Parathyroid adenoma (tissue), 2 donors: ENCODE measurements around the gene XRCC4.

Experiments used
- H2AFZ ChIP-seq: fragments of 300-600 bp; sonication (generic); one replicate; pipeline ENCODE4 v1.7.0; 2017; ENCODE audit warnings: antibody characterized with exemption, mild to moderate bottlenecking
- H3K27ac ChIP-seq: fragments of 300-600 bp; sonication (generic); one replicate; pipeline ENCODE4 v1.7.0; 2017
- H3K27me3 ChIP-seq: fragments of 300-600 bp; sonication (generic); one replicate; pipeline ENCODE4 v1.7.0; 2017; ENCODE audit warnings: low read length; ENCODE audit not compliant: control insufficient read depth, insufficient read depth
- H3K36me3 ChIP-seq: fragments of 300-600 bp; sonication (generic); one replicate; pipeline ENCODE4 v1.7.0; 2017; ENCODE audit warnings: low read length; ENCODE audit not compliant: control insufficient read depth, insufficient read depth
- H3K4me1 ChIP-seq: fragments of 300-600 bp; sonication (generic); one replicate; pipeline ENCODE4 v1.7.0; 2017; ENCODE audit warnings: control low read depth
- H3K4me2 ChIP-seq: fragments of 300-600 bp; sonication (generic); one replicate; pipeline ENCODE4 v1.7.0; 2017; ENCODE audit warnings: low read length
- H3K4me3 ChIP-seq: fragments of 300-600 bp; sonication (generic); one replicate; pipeline ENCODE4 v1.7.0; 2017; ENCODE audit warnings: low read depth, low read length
- H3K79me2 ChIP-seq: fragments of 300-600 bp; sonication (generic); one replicate; pipeline ENCODE4 v1.7.0; 2017; ENCODE audit warnings: control low read depth
- H3K9ac ChIP-seq: fragments of 300-600 bp; sonication (generic); one replicate; pipeline ENCODE4 v1.7.0; 2017; ENCODE audit warnings: mild to moderate bottlenecking
- H3K9me3 ChIP-seq: fragments of 300-600 bp; sonication (generic); one replicate; pipeline ENCODE4 v1.7.0; 2017; ENCODE audit warnings: low read length; ENCODE audit not compliant: control insufficient read depth
- CTCF ChIP-seq: fragments of 300-600 bp; sonication (generic); IDR thresholded peaks from one replicate; pipeline ENCODE4 v1.7.0; 2017; ENCODE audit warnings: antibody characterized with exemption, mild to moderate bottlenecking
- donor health status: primary hyperparathyroidism.

XRCC4 gene

DNA sequence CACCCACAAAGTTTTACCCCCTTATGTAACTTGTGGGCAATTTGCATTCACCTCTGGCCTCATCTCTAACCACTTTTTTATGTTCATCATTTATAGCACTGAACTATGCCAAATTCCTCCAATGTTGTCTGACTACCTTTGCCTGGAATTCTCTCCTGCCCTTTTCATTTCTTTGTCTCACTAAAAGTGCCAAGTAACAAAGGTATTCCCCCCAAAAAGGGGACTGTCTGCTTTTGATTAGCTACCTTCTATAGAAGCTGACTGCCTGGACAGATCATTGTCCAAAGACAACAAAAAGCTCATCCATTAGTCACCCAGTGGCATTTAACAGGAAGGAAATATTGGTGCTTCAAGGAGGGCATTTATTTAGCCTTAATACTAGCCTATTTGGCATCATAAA, 204.3 kb downstream of the XRCC4 start:
- H3K36me3 ChIP-seq, result no peaks in the 10 kb centered on the region
- H3K4me3 ChIP-seq, result no peak overlapping the region
- no peaks in the 10 kb centered on the region for H3K27me3 ChIP-seq
- no peaks in the 10 kb centered on the region for H3K4me1 ChIP-seq
- peaks cover 4% of the 10 kb centered on the region for H3K9me3 ChIP-seq
- H2AFZ ChIP-seq, result no peak overlapping the region
- no peak overlapping the region for H3K27ac ChIP-seq
- no peak for TF ChIP-seq CTCF
- no peaks in the 10 kb centered on the region for H3K79me2 ChIP-seq
- no peak overlapping the region for H3K9ac ChIP-seq
- no peak overlapping the region for H3K4me2 ChIP-seq

DNA sequence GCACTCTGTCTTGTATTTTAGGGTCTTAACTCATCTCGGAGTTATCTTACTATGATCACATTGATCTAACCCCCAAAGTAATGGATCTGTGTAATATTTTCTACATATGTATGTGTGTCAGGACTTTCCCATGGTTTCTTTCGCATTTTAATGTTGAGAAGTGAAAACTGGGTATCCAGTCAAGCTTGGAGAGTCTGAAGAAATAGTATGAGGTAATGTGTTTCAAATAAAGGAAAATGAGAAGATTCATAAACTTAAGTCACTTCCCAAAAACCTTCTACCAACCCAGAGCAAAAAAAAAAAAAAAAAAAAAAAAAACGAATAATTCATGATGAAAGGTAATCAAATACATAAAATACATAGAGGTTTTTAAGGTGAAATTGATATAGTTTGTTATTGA, 206.4 kb downstream of the XRCC4 start:
- Histone ChIP-seq H3K27ac (no peak overlapping the region), H3K36me3 (no peaks in the 10 kb centered on the region), H3K4me3 (no peak overlapping the region), H3K4me1 (no peaks in the 10 kb centered on the region), H3K9me3 (peaks cover 4% of the 10 kb centered on the region), H3K9ac (no peak overlapping the region), H3K27me3 (no peaks in the 10 kb centered on the region), H3K4me2 (no peak overlapping the region), H2AFZ (no peak overlapping the region), H3K79me2 (no peaks in the 10 kb centered on the region)
- TF ChIP-seq CTCF, result no peak

GRCh38 chr5:83285661-83286398, 208.5 kb downstream of the XRCC4 start:
- no peak overlapping the region for H3K27ac ChIP-seq
- no peaks in the 10 kb centered on the region for H3K4me1 ChIP-seq
- no peaks in the 10 kb centered on the region for H3K27me3 ChIP-seq
- no peak for TF ChIP-seq CTCF
- no peak overlapping the region for H3K9ac ChIP-seq
- no peak overlapping the region for H3K4me2 ChIP-seq
- no peak overlapping the region for H2AFZ ChIP-seq
- no peaks in the 10 kb centered on the region for H3K36me3 ChIP-seq
- H3K9me3 ChIP-seq, result peaks cover 4% of the 10 kb centered on the region
- H3K4me3 ChIP-seq, result no peak overlapping the region
- no peaks in the 10 kb centered on the region for H3K79me2 ChIP-seq

- Histone ChIP-seq H3K79me2 (no peaks in the 10 kb centered on the region), H2AFZ (no peak overlapping the region), H3K9ac (no peak overlapping the region), H3K27ac (no peak overlapping the region), H3K27me3 (no peaks in the 10 kb centered on the region), H3K36me3 (no peaks in the 10 kb centered on the region), H3K4me2 (no peak overlapping the region), H3K9me3 (no peaks in the 10 kb centered on the region), H3K4me3 (no peak overlapping the region), H3K4me1 (no peaks in the 10 kb centered on the region)
- TF ChIP-seq CTCF, result no peak
Measured at GRCh38 chr5:83294246-83294645, 216.9 kb downstream of the XRCC4 start.

- Histone ChIP-seq H3K36me3 (no peaks in the 10 kb centered on the region), H2AFZ (no peak overlapping the region)
Measured at GRCh38 chr5:83299353-83299752, 222.0 kb downstream of the XRCC4 start.

More at GRCh38 chr5:83299353-83299752, 222.0 kb downstream of the XRCC4 start:
- TF ChIP-seq CTCF, result no peak
- Histone ChIP-seq H3K27me3 (no peaks in the 10 kb centered on the region), H3K79me2 (no peaks in the 10 kb centered on the region), H3K4me3 (no peak overlapping the region), H3K9me3 (no peaks in the 10 kb centered on the region), H3K4me1 (no peaks in the 10 kb centered on the region), H3K9ac (no peak overlapping the region), H3K4me2 (no peak overlapping the region), H3K27ac (no peak overlapping the region)
